Naive thymus-derived CD4-positive, alpha-beta T cell (primary cell): ENCODE measurements around the gene LBHD2. TPM values are rescaled to one million over a fixed set of nuclear protein-coding genes. Genes with fewer than 3 reads are reported as not detected.

Experiments used
- ATAC-seq: fragments of 150-1000 bp; cut with Tn5 transposase; 2 replicates; pipeline ENCODE4 v1.10.0; 2021; ENCODE audit warnings: mild to moderate bottlenecking, moderate library complexity
- CTCF ChIA-PET: fragments of 350-600 bp; sonication (Branson Sonifier 250); formaldehyde crosslinking; loops from one replicate; lab custom pipeline; 2021; ENCODE audit warnings: antibody characterized with exemption; lab: Charles Lee
- POLR2A ChIA-PET: fragments of 350-600 bp; sonication (Branson Sonifier 250); formaldehyde crosslinking; loops from one replicate; lab custom pipeline; 2021; ENCODE audit warnings: antibody characterized with exemption, inconsistent platforms; lab: Charles Lee
- DNase-seq, 9 donors: peaks; one replicate each; pipeline versions ENCODE4 v3.0.0 to v3.0.0-alpha.2; 2020 to 2022; ENCODE audit warnings: mixed read lengths in 1 of 9
- H3K27ac ChIP-seq: one replicate; pipeline ENCODE4 v1.7.0; 2013; ENCODE audit warnings: mild to moderate bottlenecking, low read depth, low read length, moderate library complexity
- H3K27me3 ChIP-seq, 2 donors: one replicate each; pipeline ENCODE4 v1.7.0; 2013; ENCODE audit warnings: low read length in 2 of 2, mild to moderate bottlenecking in 2 of 2, moderate library complexity in 2 of 2; ENCODE audit not compliant: control insufficient read depth in 2 of 2, insufficient read depth in 2 of 2
- H3K36me3 ChIP-seq, 3 experiments: 1 replicate in 2 of 3; 2 replicates in 1 of 3; pipeline ENCODE4 v1.7.0; 2013; ENCODE audit warnings: low read length in 3 of 3, mild to moderate bottlenecking in 3 of 3, moderate library complexity in 1 of 3; ENCODE audit not compliant: insufficient read depth in 3 of 3, control insufficient read depth in 2 of 3
- H3K4me1 ChIP-seq, 2 donors: one replicate each; pipeline ENCODE4 v1.7.0; 2013; ENCODE audit warnings: low read length in 2 of 2, mild to moderate bottlenecking in 2 of 2, moderate library complexity in 1 of 2; ENCODE audit not compliant: control insufficient read depth in 2 of 2, insufficient read depth in 2 of 2
- H3K4me3 ChIP-seq: 2 replicates; pipeline ENCODE4 v1.7.0; 2013; ENCODE audit warnings: mild to moderate bottlenecking, low read length
- H3K9me3 ChIP-seq, 3 experiments: 1 replicate in 2 of 3; 2 replicates in 1 of 3; pipeline ENCODE4 v1.7.0; 2013; ENCODE audit warnings: low read length in 3 of 3; ENCODE audit not compliant: control insufficient read depth in 2 of 3
- H3K27ac Mint-ChIP-seq, 9 donors: one replicate each; pipeline ENCODE4 v1.8.0; 2020 to 2022; ENCODE audit warnings: mixed read lengths in 9 of 9, mild to moderate bottlenecking in 8 of 9, moderate library complexity in 5 of 9, inconsistent platforms in 2 of 9
- H3K27me3 Mint-ChIP-seq, 5 donors: one replicate each; pipeline ENCODE4 v1.8.0; 2021 to 2022; ENCODE audit warnings: mixed read lengths in 5 of 5, mild to moderate bottlenecking in 1 of 5
- H3K36me3 Mint-ChIP-seq, 5 donors: one replicate each; pipeline ENCODE4 v1.8.0; 2020 to 2022; ENCODE audit warnings: mixed read lengths in 5 of 5, mild to moderate bottlenecking in 3 of 5, inconsistent platforms in 1 of 5
- H3K4me1 Mint-ChIP-seq, 7 donors: one replicate each; pipeline ENCODE4 v1.8.0; 2020 to 2022; ENCODE audit warnings: mixed read lengths in 7 of 7, mild to moderate bottlenecking in 3 of 7, inconsistent platforms in 1 of 7
- H3K4me3 Mint-ChIP-seq, 10 donors: one replicate each; pipeline ENCODE4 v1.8.0; 2020 to 2022; ENCODE audit warnings: mild to moderate bottlenecking in 10 of 10, mixed read lengths in 10 of 10, moderate library complexity in 6 of 10, inconsistent platforms in 2 of 10
- H3K9me3 Mint-ChIP-seq, 11 donors: one replicate each; pipeline ENCODE4 v1.8.0; 2020 to 2022; ENCODE audit warnings: mixed read lengths in 11 of 11, mild to moderate bottlenecking in 4 of 11, inconsistent platforms in 1 of 11, moderate library complexity in 1 of 11
- intact Hi-C, 2 donors: fragments of 100-400 bp; cut with micrococcal nuclease; formaldehyde crosslinking; loops; one replicate each; pipeline ENCODE4 v1.15.1; 2023
- polyA plus RNA-seq, 2 donors: library from polyadenylated mRNA; unstranded; fragments of 300-500 nt; fragmentation: Illumina TruSeq; gene quantifications; one replicate each; pipeline ENCODE4 v1.2.3, GENCODE V29; 2021
- total RNA-seq, 6 experiments: library from RNA in 5 of 6; stranded (reverse) in 5 of 6; gene quantifications; 1 replicate in 5 of 6; 2 replicates in 1 of 6; pipeline ENCODE4 v1.2.3 and lab custom pipeline; 2021 to 2026

Gene LBHD2
- total and polyA plus RNA-seq, 7 experiments from 2014 or later: not detected

GRCh38 chr14:103122585-103122946 lies 38.6 kb downstream of the LBHD2 start:
- ChIA-PET POLR2A (no interaction called here), CTCF (no interaction called here)
- peaks cover 16 to 40% (median 24%) of the 10 kb centered on the region in 5 donors for H3K27me3 Mint-ChIP-seq
- Histone ChIP-seq H3K36me3 (no peaks in the 10 kb centered on the region), H3K27ac (no peak overlapping the region), H3K4me1 (no peaks in the 10 kb centered on the region), H3K9me3 (no peaks in the 10 kb centered on the region), H3K27me3 (no peaks in the 10 kb centered on the region), H3K4me3 (no peak overlapping the region)
- DNase-seq (no peak), ATAC-seq (no peak)
- H3K36me3 Mint-ChIP-seq: no peaks in the 10 kb centered on the region
- H3K4me3 Mint-ChIP-seq: peak overlapping the region in 4 of 10 donors; percentile 9 to 62 (median 43)
- intact Hi-C loops: no loop called here
- H3K27ac Mint-ChIP-seq: no peak overlapping the region
- H3K9me3 Mint-ChIP-seq: peaks cover 0 to 3% (median 0%) of the 10 kb centered on the region in 11 donors
- H3K4me1 Mint-ChIP-seq: peaks cover 0 to 5% (median 4%) of the 10 kb centered on the region in 7 donors

- POLR2A ChIA-PET: no interaction called here
- no peaks in the 10 kb centered on the region for H3K4me1 ChIP-seq
- Mint-ChIP-seq H3K36me3 (no peaks in the 10 kb centered on the region), H3K4me3 (peak within 1 kb of the TSS in 4 of 10 donors; percentile 29 to 66 (median 53)), H3K9me3 (peaks cover 0 to 3% (median 0%) of the 10 kb centered on the region in 11 donors), H3K27me3 (peaks cover 16 to 40% (median 24%) of the 10 kb centered on the region in 5 donors), H3K4me1 (peaks cover 0 to 5% (median 4%) of the 10 kb centered on the region in 7 donors), H3K27ac (no peak within 1 kb of the TSS)
- ATAC-seq (peak; percentile 55), DNase-seq (no peak)
- H3K36me3 ChIP-seq: no peaks in the 10 kb centered on the region
- H3K9me3 ChIP-seq: no peaks in the 10 kb centered on the region
- H3K27me3 ChIP-seq: no peaks in the 10 kb centered on the region
- H3K27ac ChIP-seq: no peak within 1 kb of the TSS
- CTCF ChIA-PET: no interaction called here
- H3K4me3 ChIP-seq: no peak within 1 kb of the TSS
- intact Hi-C loops: no loop called here
Measured at GRCh38 chr14:103122947-103123633, 39.1 kb downstream of the LBHD2 start, which contains the start of gene TNFAIP2. Gene TNFAIP2, plus strand, starts transcription at chr14:103123461. Its CDS starts 2,997 bp downstream, at chr14:103126458.

- Histone ChIP-seq H3K4me1 (no peaks in the 10 kb centered on the region), H3K4me3 (no peak overlapping the region), H3K9me3 (no peaks in the 10 kb centered on the region), H3K36me3 (no peaks in the 10 kb centered on the region), H3K27me3 (no peaks in the 10 kb centered on the region), H3K27ac (no peak overlapping the region)
- no peak overlapping the region for H3K27ac Mint-ChIP-seq
- H3K36me3 Mint-ChIP-seq: no peaks in the 10 kb centered on the region
- H3K4me1 Mint-ChIP-seq: peaks cover 0 to 5% (median 4%) of the 10 kb centered on the region in 7 donors
- H3K27me3 Mint-ChIP-seq: peaks cover 16 to 40% (median 25%) of the 10 kb centered on the region in 5 donors
- intact Hi-C loops: no loop called here
- H3K9me3 Mint-ChIP-seq: peaks cover 0 to 3% (median 0%) of the 10 kb centered on the region in 11 donors
- peak overlapping the region in 3 of 10 donors; percentile 49 to 66 (median 49) for H3K4me3 Mint-ChIP-seq
- DNase-seq (no peak), ATAC-seq (peak; percentile 4)
- POLR2A ChIA-PET: no interaction called here
- CTCF ChIA-PET: no interaction called here
Measured at GRCh38 chr14:103123634-103124500, 39.9 kb downstream of the LBHD2 start.

GRCh38 chr14:103124501-103125001 lies 40.5 kb downstream of the LBHD2 start:
- ChIA-PET CTCF (no interaction called here), POLR2A (no interaction called here)
- H3K4me1 ChIP-seq: no peaks in the 10 kb centered on the region
- DNase-seq (no peak), ATAC-seq (no peak)
- H3K27me3 ChIP-seq: no peaks in the 10 kb centered on the region
- Mint-ChIP-seq H3K4me1 (peaks cover 0 to 5% (median 4%) of the 10 kb centered on the region in 7 donors), H3K27ac (no peak overlapping the region), H3K36me3 (no peaks in the 10 kb centered on the region), H3K9me3 (peaks cover 0 to 3% (median 0%) of the 10 kb centered on the region in 11 donors), H3K4me3 (peak overlapping the region in 2 of 10 donors; percentile 49 to 66), H3K27me3 (peaks cover 15 to 38% (median 28%) of the 10 kb centered on the region in 5 donors)
- H3K36me3 ChIP-seq: no peaks in the 10 kb centered on the region
- H3K4me3 ChIP-seq: no peak overlapping the region
- intact Hi-C loops: no loop called here
- H3K27ac ChIP-seq: no peak overlapping the region
- no peaks in the 10 kb centered on the region for H3K9me3 ChIP-seq

- peaks cover 0 to 5% (median 4%) of the 10 kb centered on the region in 7 donors for H3K4me1 Mint-ChIP-seq
- H3K4me3 Mint-ChIP-seq: no peak overlapping the region
- POLR2A ChIA-PET: no interaction called here
- Histone ChIP-seq H3K27me3 (no peaks in the 10 kb centered on the region), H3K27ac (no peak overlapping the region), H3K4me3 (no peak overlapping the region), H3K36me3 (no peaks in the 10 kb centered on the region), H3K4me1 (no peaks in the 10 kb centered on the region), H3K9me3 (no peaks in the 10 kb centered on the region)
- DNase-seq: no peak
- H3K27ac Mint-ChIP-seq: no peak overlapping the region
- no peaks in the 10 kb centered on the region for H3K36me3 Mint-ChIP-seq
- intact Hi-C loops: no loop called here
- no peak for ATAC-seq
- peaks cover 10 to 30% (median 20%) of the 10 kb centered on the region in 5 donors for H3K27me3 Mint-ChIP-seq
- H3K9me3 Mint-ChIP-seq: peaks cover 0 to 3% (median 0%) of the 10 kb centered on the region in 11 donors
- CTCF ChIA-PET: no interaction called here
Measured at GRCh38 chr14:103125098-103126070, 41.4 kb downstream of the LBHD2 start.
